GM12878 (cell line): Measurements from ENCODE around the gene SMIM43. TPM values are rescaled to one million over a fixed set of nuclear protein-coding genes. Genes with fewer than 3 reads are reported as not detected.

Experiments used
- ATAC-seq: fragments of 200-7000 bp; cut with Tn5 transposase; 3 replicates; pipeline ENCODE4 v1.9.1; 2020; ENCODE audit warnings: mild to moderate bottlenecking, moderate library complexity
- BruUV-seq: library from RNA; stranded (reverse); fragments of 400-500 nt; replicated peaks from 2 replicates; lab custom pipeline; 2021; lab: Mats Ljungman, UMichigan
- CTCF ChIA-PET: fragments of 300-600 bp; sonication (Branson Sonifier 250); formaldehyde crosslinking; extraction: SDS; loops from one replicate; lab custom pipeline; 2021; ENCODE audit warnings: inconsistent platforms; lab: Yijun Ruan, JAX
- POLR2A ChIA-PET: fragments of 350-600 bp; formaldehyde crosslinking; extraction: SDS; loops from one replicate; lab custom pipeline; 2021; ENCODE audit warnings: inconsistent platforms; lab: Charles Lee
- RAD21 ChIA-PET: fragments of 300-600 bp; sonication (Branson Sonifier 250); formaldehyde crosslinking; loops from one replicate; lab custom pipeline; 2023; ENCODE audit warnings: antibody characterized with exemption; ENCODE audit not compliant: unreplicated experiment; lab: Charles Lee
- SMC1A ChIA-PET: fragments of 300-600 bp; sonication (Branson Sonifier 250); formaldehyde crosslinking; loops from one replicate; lab custom pipeline; 2023; ENCODE audit not compliant: unreplicated experiment, uncharacterized antibody; lab: Charles Lee
- DNase-seq: peaks from one replicate; pipeline ENCODE4 v3.0.0-alpha.2; 2011; ENCODE audit warnings: low read depth, low spot score
- FAIRE-seq: peaks from 3 replicates; lab custom pipeline; 2011; peaks lifted over from hg19 to GRCh38; lab: Jason Lieb, UNC
- H2AFZ ChIP-seq: 2 replicates; pipeline ENCODE4 v1.6.0; 2011; ENCODE audit warnings: low read depth, low read length, control low read depth; ENCODE audit not compliant: control insufficient read depth
- H3K27ac ChIP-seq: 2 replicates; pipeline ENCODE4 v1.5.1; 2011; ENCODE audit warnings: control low read depth; ENCODE audit not compliant: control insufficient read depth, insufficient read depth
- H3K27me3 ChIP-seq, 2 experiments: replicated peaks in 1 of 2; 2 replicates each; pipeline versions ENCODE4 v1.6.0 to v1.6.1; 2011; ENCODE audit warnings: low read length in 1 of 2; ENCODE audit not compliant: control insufficient read depth in 2 of 2, insufficient read depth in 2 of 2
- H3K36me3 ChIP-seq, 2 experiments: 2 replicates each; pipeline ENCODE4 v1.5.1; 2011; ENCODE audit warnings: low read length in 1 of 2; ENCODE audit not compliant: control insufficient read depth in 2 of 2, insufficient read depth in 2 of 2
- H3K4me1 ChIP-seq: 2 replicates; pipeline ENCODE4 v1.6.1; 2011; ENCODE audit warnings: mild to moderate bottlenecking, low read length, moderate library complexity, mixed read lengths; ENCODE audit not compliant: control insufficient read depth, insufficient read depth
- H3K4me2 ChIP-seq: 2 replicates; pipeline ENCODE4 v1.6.0; 2011; ENCODE audit warnings: control low read depth; ENCODE audit not compliant: control insufficient read depth, insufficient read depth
- H3K4me3 ChIP-seq: fragments of 200-600 bp; sonication (generic); 2 replicates; pipeline ENCODE4 v1.5.1; 2016
- H3K79me2 ChIP-seq: 2 replicates; pipeline ENCODE4 v1.6.0; 2011; ENCODE audit warnings: low read length; ENCODE audit not compliant: control insufficient read depth, insufficient read depth
- H3K9ac ChIP-seq: 2 replicates; pipeline ENCODE4 v1.8.0; 2011; ENCODE audit warnings: low read length, control low read depth, mixed read lengths; ENCODE audit not compliant: control insufficient read depth, insufficient read depth
- H3K9me3 ChIP-seq: replicated peaks from 3 replicates; pipeline ENCODE4 v1.5.1; 2011; ENCODE audit warnings: mild to moderate bottlenecking, low read length; ENCODE audit not compliant: control insufficient read depth, insufficient read depth
- H4K20me1 ChIP-seq: 2 replicates; pipeline ENCODE4 v1.6.0; 2011; ENCODE audit not compliant: control insufficient read depth, insufficient read depth
- HDAC2 ChIP-seq: fragments of 200-600 bp; sonication (generic); IDR thresholded peaks from 2 replicates; pipeline ENCODE4 v1.6.1; 2017
- IKZF1 ChIP-seq: fragments of 450-650 bp; conservative IDR thresholded peaks from 2 replicates; pipeline ENCODE4 v1.6.1; 2017; ENCODE audit warnings: antibody characterized with exemption, mild to moderate bottlenecking
- MYB ChIP-seq: fragments of 150-350 bp; IDR thresholded peaks from 2 replicates; pipeline ENCODE4 v1.6.1; 2014; ENCODE audit warnings: mild to moderate bottlenecking, low read depth, low read length, borderline replicate concordance
- NBN ChIP-seq: fragments of 450-650 bp; IDR thresholded peaks from 2 replicates; pipeline ENCODE4 v1.6.1; 2016
- NFXL1 ChIP-seq: fragments of 450-650 bp; IDR thresholded peaks from 2 replicates; pipeline ENCODE4 v1.6.1; 2017; ENCODE audit warnings: antibody characterized with exemption, mild to moderate bottlenecking, borderline replicate concordance
- NKRF ChIP-seq: fragments of 450-650 bp; conservative IDR thresholded peaks from 2 replicates; pipeline ENCODE4 v1.6.1; 2017; ENCODE audit warnings: mild to moderate bottlenecking, moderate library complexity
- POLR2AphosphoS5 ChIP-seq: IDR thresholded peaks from 2 replicates; pipeline ENCODE4 v1.6.1; 2011; ENCODE audit warnings: mild to moderate bottlenecking, low read length, inconsistent platforms
- RCOR1 ChIP-seq: conservative IDR thresholded peaks from 2 replicates; pipeline ENCODE4 v1.6.1; 2012; ENCODE audit warnings: low read depth, low read length, improper control_type of control experiment
- RUNX3 ChIP-seq: IDR thresholded peaks from 2 replicates; pipeline ENCODE4 v1.6.1; 2012; ENCODE audit warnings: low read length, inconsistent platforms
- SREBF1 ChIP-seq: IDR thresholded peaks from 2 replicates; pipeline ENCODE4 v1.6.1; 2012; ENCODE audit warnings: mild to moderate bottlenecking, low read length
- SUPT20H ChIP-seq: IDR thresholded peaks from 2 replicates; pipeline ENCODE4 v1.6.1; 2011; ENCODE audit warnings: low read depth, mild to moderate bottlenecking, low read length, moderate library complexity, borderline replicate concordance; ENCODE audit not compliant: control insufficient read depth
- TCF12 ChIP-seq: IDR thresholded peaks from 2 replicates; pipeline ENCODE4 v1.6.1; 2011; ENCODE audit warnings: low read depth, mild to moderate bottlenecking, low read length
- TCF7 ChIP-seq: IDR thresholded peaks from 2 replicates; pipeline ENCODE4 v1.6.1; 2014; ENCODE audit warnings: antibody characterized with exemption, borderline replicate concordance
- WRNIP1 ChIP-seq: IDR thresholded peaks from 2 replicates; pipeline ENCODE4 v1.6.1; 2011; ENCODE audit warnings: low read depth, low read length, improper control_type of control experiment, borderline replicate concordance
- ZNF24 ChIP-seq: fragments of 450-650 bp; IDR thresholded peaks from 2 replicates; pipeline ENCODE4 v1.6.1; 2017; ENCODE audit warnings: antibody characterized with exemption, mild to moderate bottlenecking
- ZNF274 ChIP-seq: IDR thresholded peaks from one replicate; pipeline ENCODE4 v1.8.0; 2011; ENCODE audit not compliant: insufficient read length, insufficient read depth
- WGBS: methylation state at CpG from one replicate; pipeline ENCODE4 v1.1.6; 2016; ENCODE audit warnings: low lambda C conversion rate; ENCODE audit not compliant: insufficient replicate concordance, insufficient coverage; ENCODE audit errors: missing lambda C conversion rate; 5-methylcytosine and 5-hydroxymethylcytosine counted together
- in situ Hi-C: fragments of 300-500 bp; cut with MboI; formaldehyde crosslinking; loops from 9 replicates; pipeline ENCODE4 v1.14.3; 2018; ENCODE audit warnings: mixed read lengths
- intact Hi-C: fragments of 100-400 bp; cut with micrococcal nuclease; formaldehyde crosslinking; loops from one replicate; pipeline ENCODE4 v1.14.2; 2022; ENCODE audit not compliant: unreplicated experiment
- polyA plus RNA-seq, 11 experiments: library from polyadenylated mRNA; depleted of rRNA in 4 of 11; unstranded in 6 of 11; stranded (reverse) in 5 of 11; fragments of >200 nt; fragmentation: Nextera tagmentation in 4 of 11; fragmentation: Illumina TruSeq in 1 of 11; extraction: Ambion mirVana in 4 of 11; extraction: Trizol in 1 of 11; gene quantifications; 1 replicate in 1 of 11; 2 replicates in 10 of 11; pipeline versions ENCODE4 v1.2.1 to v1.2.3, GENCODE V29; 2011 to 2016; ENCODE audit warnings: inconsistent platforms in 2 of 11, missing spikeins in 2 of 11, low read depth in 1 of 11
- total RNA-seq, 4 experiments: library from RNA; depleted of rRNA in 3 of 4; stranded (reverse); fragments of >200 nt in 3 of 4; fragmentation: Illumina TruSeq in 1 of 4; extraction: Trizol in 1 of 4; gene quantifications; 2 replicates each; pipeline versions ENCODE4 v1.2.1 to v1.2.3, GENCODE V29; 2013 to 2021
- TF ChIP-seq, protein P1 (sequence below): fragments of 150-350 bp; IDR thresholded peaks from 2 replicates; pipeline ENCODE4 v1.6.1; 2016; ENCODE audit warnings: low read depth, low read length
- TF ChIP-seq, protein P2 (sequence below): fragments of 150-350 bp; IDR thresholded peaks from 2 replicates; pipeline ENCODE4 v1.6.1; 2014; ENCODE audit warnings: mild to moderate bottlenecking, low read depth, low read length

SMIM43 gene
- total and polyA plus RNA-seq, 10 of the 15 experiments (the other 5 are each of a cell fraction or from before 2014, with no cell fraction given) = 0.12 TPM; not detected in 9

- H3K27me3 ChIP-seq = no peaks in the 10 kb centered on the region; a peak in 1 of 4 replicates
- no peak overlapping the region for H3K9ac ChIP-seq
- WGBS = 67% methylated on average over 6 of the region's 6 CpGs
- no peak overlapping the region for H3K27ac ChIP-seq
- no peaks in the 10 kb centered on the region; the same call in 1 of the 2 replicates for H4K20me1 ChIP-seq
- no peak overlapping the region for H3K4me3 ChIP-seq
- ChIA-PET POLR2A (interaction anchor here (1.2 to 3.6 kb wide), 5 partner anchors 13 to 48 kb away, joined by 5 to 19 read pairs (median 7); partner anchors contain the start of gene EXOSC9), RAD21 (interaction anchor here (1.0 to 4.0 kb wide), 9 partner anchors 12 to 80 kb away, joined by 3 to 28 read pairs (median 5); partner anchors contain the start of genes ANXA5 and EXOSC9), CTCF (interaction anchor here (0.5 to 1.9 kb wide), 5 partner anchors 9 to 202 kb away, joined by 3 to 7 read pairs (median 6); no protein-coding TSS in a partner anchor), SMC1A (interaction anchor here (0.8 to 3.9 kb wide), 17 partner anchors 9 to 312 kb away, joined by 3 to 36 read pairs (median 5); partner anchors contain the start of genes BBS7, CCNA2, EXOSC9 and SMIM43)
- H3K9me3 ChIP-seq = no peaks in the 10 kb centered on the region
- peaks cover 12% of the 10 kb centered on the region for H3K4me1 ChIP-seq
- FAIRE-seq (no peak), DNase-seq (no peak), ATAC-seq (peak; percentile 63)
- no peaks in the 10 kb centered on the region for H3K36me3 ChIP-seq
- H3K4me2 ChIP-seq = 0 out of 2 replicates have a peak overlapping the region, but pooled peaks have one; percentile 5
- BruUV-seq = no TSS peak
- H2AFZ ChIP-seq = no peak overlapping the region; the same call in 1 of the 2 replicates
- in situ Hi-C loops = no loop called here
- H3K79me2 ChIP-seq = no peaks in the 10 kb centered on the region
- intact Hi-C loops = no loop called here
- TF ChIP-seq, protein P1, sequence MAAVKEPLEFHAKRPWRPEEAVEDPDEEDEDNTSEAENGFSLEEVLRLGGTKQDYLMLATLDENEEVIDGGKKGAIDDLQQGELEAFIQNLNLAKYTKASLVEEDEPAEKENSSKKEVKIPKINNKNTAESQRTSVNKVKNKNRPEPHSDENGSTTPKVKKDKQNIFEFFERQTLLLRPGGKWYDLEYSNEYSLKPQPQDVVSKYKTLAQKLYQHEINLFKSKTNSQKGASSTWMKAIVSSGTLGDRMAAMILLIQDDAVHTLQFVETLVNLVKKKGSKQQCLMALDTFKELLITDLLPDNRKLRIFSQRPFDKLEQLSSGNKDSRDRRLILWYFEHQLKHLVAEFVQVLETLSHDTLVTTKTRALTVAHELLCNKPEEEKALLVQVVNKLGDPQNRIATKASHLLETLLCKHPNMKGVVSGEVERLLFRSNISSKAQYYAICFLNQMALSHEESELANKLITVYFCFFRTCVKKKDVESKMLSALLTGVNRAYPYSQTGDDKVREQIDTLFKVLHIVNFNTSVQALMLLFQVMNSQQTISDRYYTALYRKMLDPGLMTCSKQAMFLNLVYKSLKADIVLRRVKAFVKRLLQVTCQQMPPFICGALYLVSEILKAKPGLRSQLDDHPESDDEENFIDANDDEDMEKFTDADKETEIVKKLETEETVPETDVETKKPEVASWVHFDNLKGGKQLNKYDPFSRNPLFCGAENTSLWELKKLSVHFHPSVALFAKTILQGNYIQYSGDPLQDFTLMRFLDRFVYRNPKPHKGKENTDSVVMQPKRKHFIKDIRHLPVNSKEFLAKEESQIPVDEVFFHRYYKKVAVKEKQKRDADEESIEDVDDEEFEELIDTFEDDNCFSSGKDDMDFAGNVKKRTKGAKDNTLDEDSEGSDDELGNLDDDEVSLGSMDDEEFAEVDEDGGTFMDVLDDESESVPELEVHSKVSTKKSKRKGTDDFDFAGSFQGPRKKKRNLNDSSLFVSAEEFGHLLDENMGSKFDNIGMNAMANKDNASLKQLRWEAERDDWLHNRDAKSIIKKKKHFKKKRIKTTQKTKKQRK = no peak
- TF ChIP-seq NKRF = no peak
- TF ChIP-seq ZNF24 = 0 out of 2 replicates have a peak, but pooled peaks have one; percentile 44
- no peak for TF ChIP-seq NBN
- no peak for TF ChIP-seq IKZF1
- TF ChIP-seq RCOR1 = no peak
- TF ChIP-seq SREBF1 = no peak
- no peak for TF ChIP-seq SUPT20H
- no peak for TF ChIP-seq ZNF274
- TF ChIP-seq MYB = peak; percentile 88
- TF ChIP-seq HDAC2 = no peak
- TF ChIP-seq WRNIP1 = no peak
- no peak for TF ChIP-seq POLR2AphosphoS5
- TF ChIP-seq, protein P2, sequence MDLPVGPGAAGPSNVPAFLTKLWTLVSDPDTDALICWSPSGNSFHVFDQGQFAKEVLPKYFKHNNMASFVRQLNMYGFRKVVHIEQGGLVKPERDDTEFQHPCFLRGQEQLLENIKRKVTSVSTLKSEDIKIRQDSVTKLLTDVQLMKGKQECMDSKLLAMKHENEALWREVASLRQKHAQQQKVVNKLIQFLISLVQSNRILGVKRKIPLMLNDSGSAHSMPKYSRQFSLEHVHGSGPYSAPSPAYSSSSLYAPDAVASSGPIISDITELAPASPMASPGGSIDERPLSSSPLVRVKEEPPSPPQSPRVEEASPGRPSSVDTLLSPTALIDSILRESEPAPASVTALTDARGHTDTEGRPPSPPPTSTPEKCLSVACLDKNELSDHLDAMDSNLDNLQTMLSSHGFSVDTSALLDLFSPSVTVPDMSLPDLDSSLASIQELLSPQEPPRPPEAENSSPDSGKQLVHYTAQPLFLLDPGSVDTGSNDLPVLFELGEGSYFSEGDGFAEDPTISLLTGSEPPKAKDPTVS = no peak
- TF ChIP-seq TCF7 = no peak
- TF ChIP-seq TCF12 = no peak
- TF ChIP-seq NFXL1 = no peak
- peak; percentile 4; the same call in 1 of the 2 replicates for TF ChIP-seq RUNX3
Observed at GRCh38 chr4:121776610-121777401, 11.8 kb upstream of the SMIM43 start.
